Esophagus squamous epithelium (tissue), 5 donors: Measurements from ENCODE around the gene MPI. TPM values are rescaled to one million over a fixed set of nuclear protein-coding genes. Genes with fewer than 3 reads are reported as not detected.
A peak's percentile ranks its signal among the peaks of the same experiment; 100 is the strongest.
"Not testable (repeated sequence)": the region's sequence is repeated elsewhere in the genome, so short reads cannot be mapped to it uniquely, and the experiment has no call there.

ENCODE experiments used
- DNase-seq: peaks from one replicate; lab custom pipeline; 2025; lab: John Stamatoyannopoulos, UW
- H3K27ac ChIP-seq, 4 donors: fragments of 200-600 bp; sonication (generic); one replicate each; pipeline ENCODE4 v1.5.1; 2016 to 2019; ENCODE audit warnings: mild to moderate bottlenecking in 1 of 4
- H3K27me3 ChIP-seq, 4 donors: fragments of 200-600 bp; sonication (generic); 1 replicate in 3 of 4; 2 replicates in 1 of 4; pipeline versions ENCODE4 v1.5.1 to v1.6.0; 2017 to 2021; ENCODE audit warnings: antibody characterized with exemption in 1 of 4
- H3K36me3 ChIP-seq, 3 donors: fragments of 200-600 bp; sonication (generic); one replicate each; pipeline ENCODE4 v1.5.1; 2016 to 2019
- H3K4me1 ChIP-seq, 3 donors: fragments of 200-600 bp; sonication (generic); one replicate each; pipeline ENCODE4 v1.5.1; 2017 to 2019
- H3K4me3 ChIP-seq, 4 donors: fragments of 200-600 bp; sonication (generic); 1 replicate in 3 of 4; 2 replicates in 1 of 4; pipeline ENCODE4 v1.5.1; 2016 to 2019; ENCODE audit warnings: mild to moderate bottlenecking in 2 of 4, moderate library complexity in 1 of 4
- H3K9me3 ChIP-seq, 3 donors: fragments of 200-600 bp; sonication (generic); one replicate each; pipeline ENCODE4 v1.5.1; 2016 to 2019
- POLR2A ChIP-seq, 4 donors: fragments of 450-650 bp; IDR thresholded peaks; one replicate each; pipeline ENCODE4 v1.6.1; 2017; ENCODE audit warnings: antibody characterized with exemption in 4 of 4, mild to moderate bottlenecking in 4 of 4, moderate library complexity in 3 of 4
- WGBS, 2 donors: methylation state at CpG; one replicate each; pipeline ENCODE4 v1.1.5; 2018; 5-methylcytosine and 5-hydroxymethylcytosine counted together
- intact Hi-C: fragments of 100-400 bp; cut with DNase I; formaldehyde crosslinking; loops from one replicate; pipeline ENCODE4 v1.15.0; 2022
- total RNA-seq, 4 donors: library from RNA; depleted of rRNA; stranded (reverse); fragments of >200 nt; gene quantifications; one replicate each; pipeline ENCODE4 v1.1.0, GENCODE V29; 2016
- TF ChIP-seq, protein P1 (sequence below), 6 experiments: fragments of 450-650 bp in 4 of 6; fragments of 200-600 bp in 2 of 6; sonication (generic) in 2 of 6; IDR thresholded peaks; one replicate each; pipeline ENCODE4 v1.5.1; 2016 to 2019; ENCODE audit warnings: antibody characterized with exemption in 6 of 6, mild to moderate bottlenecking in 4 of 6, moderate library complexity in 4 of 6
- donor health status: DM: yes; HTN: yes; CAD: no.

The MPI gene
- total RNA-seq, 4 donors from 2014 or later: 26.5 to 51.9 (median 47.9) TPM

GRCh38 chr15:74924525-74924924 is 34.7 kb downstream of the MPI start:
- Histone ChIP-seq H3K27me3 (no peaks in the 10 kb centered on the region), H3K4me1 (no peaks in the 10 kb centered on the region), H3K4me3 (no peak overlapping the region), H3K9me3 (no peaks in the 10 kb centered on the region), H3K36me3 (peaks cover 5 to 100% (median 52%) of the 10 kb centered on the region in 3 donors), H3K27ac (no peak overlapping the region)
- 93 to 97% methylated on average over 3 of the region's 3 CpGs for WGBS, 2 donors
- intact Hi-C loops: no loop called here
- TF ChIP-seq, protein P1, sequence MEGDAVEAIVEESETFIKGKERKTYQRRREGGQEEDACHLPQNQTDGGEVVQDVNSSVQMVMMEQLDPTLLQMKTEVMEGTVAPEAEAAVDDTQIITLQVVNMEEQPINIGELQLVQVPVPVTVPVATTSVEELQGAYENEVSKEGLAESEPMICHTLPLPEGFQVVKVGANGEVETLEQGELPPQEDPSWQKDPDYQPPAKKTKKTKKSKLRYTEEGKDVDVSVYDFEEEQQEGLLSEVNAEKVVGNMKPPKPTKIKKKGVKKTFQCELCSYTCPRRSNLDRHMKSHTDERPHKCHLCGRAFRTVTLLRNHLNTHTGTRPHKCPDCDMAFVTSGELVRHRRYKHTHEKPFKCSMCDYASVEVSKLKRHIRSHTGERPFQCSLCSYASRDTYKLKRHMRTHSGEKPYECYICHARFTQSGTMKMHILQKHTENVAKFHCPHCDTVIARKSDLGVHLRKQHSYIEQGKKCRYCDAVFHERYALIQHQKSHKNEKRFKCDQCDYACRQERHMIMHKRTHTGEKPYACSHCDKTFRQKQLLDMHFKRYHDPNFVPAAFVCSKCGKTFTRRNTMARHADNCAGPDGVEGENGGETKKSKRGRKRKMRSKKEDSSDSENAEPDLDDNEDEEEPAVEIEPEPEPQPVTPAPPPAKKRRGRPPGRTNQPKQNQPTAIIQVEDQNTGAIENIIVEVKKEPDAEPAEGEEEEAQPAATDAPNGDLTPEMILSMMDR (IDR thresholded peaks at IDR 0.05): no peak
- TF ChIP-seq POLR2A (IDR thresholded peaks at IDR 0.05): no peak
- DNase-seq: no peak

- intact Hi-C loops: no loop called here
- 93 to 94% methylated on average over 5 of the region's 5 CpGs for WGBS, 2 donors
- no peak overlapping the region for H3K27ac ChIP-seq
These were observed 38.9 kb downstream of the MPI start for GRCh38 chr15:74928771-74929198.

DNA sequence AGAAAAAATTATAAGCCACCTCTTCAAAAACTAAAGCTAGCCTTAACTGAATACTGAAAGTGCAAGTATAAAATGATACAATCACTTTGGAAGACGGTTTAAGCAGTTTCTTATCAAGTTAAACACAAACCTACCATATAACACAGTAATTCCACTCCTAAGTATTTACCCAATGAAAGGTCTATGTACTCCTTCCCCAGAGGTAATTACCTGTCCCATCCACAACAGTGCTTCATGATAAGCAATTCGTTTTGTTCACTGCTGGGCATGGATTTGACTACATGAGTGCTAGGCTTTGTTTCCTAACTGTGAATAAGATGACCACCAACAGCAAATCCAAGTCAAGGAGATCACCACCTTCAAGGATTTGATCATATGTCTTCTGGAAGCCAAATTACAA is 43.7 kb downstream of the MPI start:
- Histone ChIP-seq H3K9me3 (no peaks in the 10 kb centered on the region), H3K4me1 (peaks cover 3 to 37% (median 21%) of the 10 kb centered on the region in 3 donors), H3K27me3 (no peaks in the 10 kb centered on the region), H3K4me3 (no peak overlapping the region), H3K36me3 (peaks cover 0 to 34% (median 18%) of the 10 kb centered on the region in 3 donors), H3K27ac (no peak overlapping the region)
- no peak for DNase-seq
- 66 to 68% methylated on average over 2 of the region's 2 CpGs for WGBS, 2 donors
- TF ChIP-seq, protein P1 (IDR thresholded peaks at IDR 0.05): no peak
- no peak for TF ChIP-seq POLR2A (IDR thresholded peaks at IDR 0.05)
- intact Hi-C loops: no loop called here

More at GRCh38 chr15:74928771-74929198, 38.9 kb downstream of the MPI start:
- no peaks in the 10 kb centered on the region for H3K27me3 ChIP-seq
- peaks cover 0 to 1% (median 0%) of the 10 kb centered on the region in 3 donors for H3K4me1 ChIP-seq
- H3K9me3 ChIP-seq: no peaks in the 10 kb centered on the region
- no peak for TF ChIP-seq POLR2A (IDR thresholded peaks at IDR 0.05)
- TF ChIP-seq, protein P1 (IDR thresholded peaks at IDR 0.05): no peak
- H3K36me3 ChIP-seq: peaks cover 5 to 82% (median 34%) of the 10 kb centered on the region in 3 donors
- no peak overlapping the region for H3K4me3 ChIP-seq
- DNase-seq: no peak

DNA sequence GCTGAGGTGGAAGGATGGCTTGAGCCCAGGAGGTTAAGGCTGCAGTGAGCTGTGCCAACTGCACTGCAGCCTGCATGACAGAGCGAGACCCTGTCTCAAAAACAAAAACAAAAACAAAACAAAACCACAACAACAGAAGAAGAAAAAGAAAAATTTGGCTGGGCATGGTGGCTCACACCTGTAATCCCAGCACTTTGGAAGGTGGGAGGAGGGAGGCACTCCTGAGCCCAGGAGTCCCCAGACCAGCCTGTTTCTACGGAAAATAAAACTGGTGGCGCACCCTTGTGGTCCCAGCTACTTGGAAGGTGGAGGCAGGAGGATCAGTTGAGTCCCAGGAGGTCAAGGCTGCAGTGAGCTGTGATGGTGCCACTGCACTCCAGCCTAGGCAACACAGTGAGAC is 45.4 kb downstream of the MPI start:
- H3K4me3 ChIP-seq, H3K9me3 ChIP-seq, DNase-seq, H3K27ac ChIP-seq, intact Hi-C loops, H3K27me3 ChIP-seq: not testable (repeated sequence)
- peaks cover 3 to 39% (median 21%) of the 10 kb centered on the region in 3 donors for H3K4me1 ChIP-seq
- 87 to 92% methylated on average over 3 of the region's 3 CpGs for WGBS, 2 donors
- H3K36me3 ChIP-seq: peaks cover 0 to 17% (median 5%) of the 10 kb centered on the region in 3 donors

GRCh38 chr15:74937272-74937589 is 47.4 kb downstream of the MPI start:
- 0% methylated on average over 7 to 13 of the region's 18 CpGs for WGBS, 2 donors
- no peaks in the 10 kb centered on the region for H3K36me3 ChIP-seq
- no peaks in the 10 kb centered on the region for H3K27me3 ChIP-seq
- H3K9me3 ChIP-seq: no peaks in the 10 kb centered on the region
- DNase-seq: no peak
- intact Hi-C loops: no loop called here
- H3K27ac ChIP-seq: peak overlapping the region; percentile 96 to 98 (median 98)
- no peak for TF ChIP-seq POLR2A (IDR thresholded peaks at IDR 0.05)
- TF ChIP-seq, protein P1 (IDR thresholded peaks at IDR 0.05): no peak
- H3K4me3 ChIP-seq: peak overlapping the region; percentile 76 to 99 (median 87)
- H3K4me1 ChIP-seq: peaks cover 3 to 39% (median 21%) of the 10 kb centered on the region in 3 donors
